GM23248 (cell line): ENCODE measurements around the gene RELT. TPM values are rescaled to one million over a fixed set of nuclear protein-coding genes. Genes with fewer than 3 reads are reported as not detected.

Source experiments
- DNase-seq: peaks from one replicate; pipeline ENCODE4 v3.0.0-alpha.2; 2015
- H2AFZ ChIP-seq: fragments of 200-600 bp; sonication (generic); 2 replicates; pipeline ENCODE4 v1.6.1; 2016; ENCODE audit warnings: antibody characterized with exemption
- H3F3A ChIP-seq: fragments of 200-600 bp; sonication (generic); 2 replicates; pipeline ENCODE4 v1.6.1; 2016; ENCODE audit warnings: mild to moderate bottlenecking, antibody characterized with exemption, mixed run types; ENCODE audit not compliant: insufficient read depth
- H3K27ac ChIP-seq: fragments of 200-600 bp; sonication (generic); 2 replicates; pipeline ENCODE4 v1.5.1; 2016; ENCODE audit warnings: mild to moderate bottlenecking
- H3K27me3 ChIP-seq: fragments of 200-600 bp; sonication (generic); replicated peaks from 2 replicates; pipeline ENCODE4 v1.6.1; 2016; ENCODE audit warnings: mild to moderate bottlenecking; ENCODE audit not compliant: insufficient read depth
- H3K36me3 ChIP-seq: fragments of 200-600 bp; sonication (generic); 2 replicates; pipeline ENCODE4 v1.6.1; 2016; ENCODE audit warnings: low read depth, mild to moderate bottlenecking
- H3K4me1 ChIP-seq: fragments of 200-600 bp; sonication (generic); 2 replicates; pipeline ENCODE4 v1.6.1; 2016; ENCODE audit warnings: mild to moderate bottlenecking; ENCODE audit not compliant: insufficient read depth
- H3K4me2 ChIP-seq: fragments of 200-600 bp; sonication (generic); one replicate; pipeline ENCODE4 v1.6.1; 2016; ENCODE audit warnings: mild to moderate bottlenecking; ENCODE audit not compliant: unreplicated experiment
- H3K4me3 ChIP-seq: fragments of 200-600 bp; sonication (generic); 2 replicates; pipeline ENCODE4 v1.5.1; 2016; ENCODE audit warnings: mild to moderate bottlenecking
- H3K79me2 ChIP-seq: fragments of 200-600 bp; sonication (generic); 2 replicates; pipeline ENCODE4 v1.6.1; 2016; ENCODE audit warnings: mild to moderate bottlenecking; ENCODE audit not compliant: insufficient read depth
- H3K9ac ChIP-seq: fragments of 200-600 bp; sonication (generic); 2 replicates; pipeline ENCODE4 v1.6.1; 2016; ENCODE audit warnings: mild to moderate bottlenecking
- H3K9me2 ChIP-seq: fragments of 200-600 bp; sonication (generic); 2 replicates; pipeline ENCODE4 v1.6.1; 2016; ENCODE audit warnings: mixed run types, mild to moderate bottlenecking, moderate library complexity; ENCODE audit not compliant: insufficient read depth
- H3K9me3 ChIP-seq: fragments of 200-600 bp; sonication (generic); one replicate; pipeline ENCODE4 v1.6.1; 2017; ENCODE audit warnings: low read depth
- H4K20me1 ChIP-seq: fragments of 200-600 bp; sonication (generic); 2 replicates; pipeline ENCODE4 v1.6.0; 2016; ENCODE audit not compliant: insufficient read depth
- EZH2 ChIP-seq: fragments of 200-600 bp; sonication (generic); IDR thresholded peaks from 2 replicates; pipeline ENCODE4 v1.6.1; 2018; ENCODE audit warnings: antibody characterized with exemption, mild to moderate bottlenecking; ENCODE audit not compliant: insufficient read depth, poor library complexity, severe bottlenecking
- EZH2phosphoT487 ChIP-seq: fragments of 200-600 bp; sonication (generic); IDR thresholded peaks from 2 replicates; pipeline ENCODE4 v1.6.1; 2018; ENCODE audit warnings: antibody characterized with exemption, moderate library complexity, mild to moderate bottlenecking, low read depth; ENCODE audit not compliant: insufficient read depth
- WGBS, 2 experiments: methylation state at CpG; one replicate each; pipeline ENCODE4 v1.1.6; 2015 to 2017; ENCODE audit warnings: low lambda C conversion rate in 2 of 2, low coverage in 1 of 2; ENCODE audit errors: missing lambda C conversion rate in 2 of 2; 5-methylcytosine and 5-hydroxymethylcytosine counted together
- in situ Hi-C: fragments of 300-500 bp; cut with MboI; formaldehyde crosslinking; loops from 2 replicates; pipeline ENCODE4 v1.15.0; 2020
- polyA plus RNA-seq: library from polyadenylated mRNA; unstranded; fragments of >200 nt; fragmentation: Nextera tagmentation; extraction: Ambion mirVana; gene quantifications from 2 replicates; pipeline ENCODE4 v1.2.1, GENCODE V29; 2016
- total RNA-seq: library from RNA; depleted of rRNA; stranded (reverse); fragments of >200 nt; shearing (Covaris generic); gene quantifications from 2 replicates; pipeline ENCODE4 v1.2.3, GENCODE V29; 2014

The RELT gene
- total and polyA plus RNA-seq, 2 experiments from 2014 or later: 2.9 to 8.2 TPM

- peaks cover 5% of the 10 kb centered on the region; the same call in 1 of the 2 replicates for H3F3A ChIP-seq
- in situ Hi-C loops: no loop called here
- H3K4me3 ChIP-seq: no peak overlapping the region
- H2AFZ ChIP-seq: no peak overlapping the region
- no peaks in the 10 kb centered on the region for H3K27me3 ChIP-seq
- H3K27ac ChIP-seq: no peak overlapping the region
- H3K4me2 ChIP-seq: no peak overlapping the region
- H3K9me2 ChIP-seq: no peaks in the 10 kb centered on the region
- TF ChIP-seq EZH2: no peak
- peaks cover 27% of the 10 kb centered on the region for H3K36me3 ChIP-seq
- no peak for DNase-seq
- H3K79me2 ChIP-seq: no peaks in the 10 kb centered on the region
- H3K4me1 ChIP-seq: peaks cover 4% of the 10 kb centered on the region; the same call in 1 of the 2 replicates
- H4K20me1 ChIP-seq: no peaks in the 10 kb centered on the region
- H3K9me3 ChIP-seq: no peaks in the 10 kb centered on the region
- no peak overlapping the region for H3K9ac ChIP-seq
- WGBS, 2 experiments: 80 to 96% methylated on average over 32 to 68 of the region's 70 CpGs
Measured at GRCh38 chr11:73361953-73362776, 14.0 kb upstream of the RELT start.

GRCh38 chr11:73363147-73363546 is 13.1 kb upstream of the RELT start:
- no peaks in the 10 kb centered on the region for H3K27me3 ChIP-seq
- 95 to 97% methylated on average over 9 of the region's 9 CpGs for WGBS, 2 experiments
- in situ Hi-C loops: no loop called here
- H3K79me2 ChIP-seq: no peaks in the 10 kb centered on the region
- H3K9ac ChIP-seq: no peak overlapping the region
- no peak overlapping the region for H2AFZ ChIP-seq
- H3K36me3 ChIP-seq: peaks cover 27% of the 10 kb centered on the region
- no peak for DNase-seq
- 0 out of 2 replicates have a peak, but pooled peaks cover 4% of the 10 kb centered on the region for H3K4me1 ChIP-seq
- no peaks in the 10 kb centered on the region for H3K9me3 ChIP-seq
- no peak overlapping the region for H3K4me2 ChIP-seq
- no peaks in the 10 kb centered on the region for H3K9me2 ChIP-seq
- no peak overlapping the region for H3K27ac ChIP-seq
- H4K20me1 ChIP-seq: no peaks in the 10 kb centered on the region
- no peak overlapping the region for H3K4me3 ChIP-seq
- TF ChIP-seq EZH2phosphoT487 (no peak), EZH2 (no peak)
- 0 out of 2 replicates have a peak, but pooled peaks cover 5% of the 10 kb centered on the region for H3F3A ChIP-seq

GRCh38 chr11:73365352-73366264 is 10.6 kb upstream of the RELT start:
- Histone ChIP-seq H3K4me3 (no peak overlapping the region), H3K79me2 (no peaks in the 10 kb centered on the region)
- WGBS, 2 experiments: 88 to 90% methylated on average over 20 to 24 of the region's 24 CpGs

GRCh38 chr11:73366265-73366610 is 10.0 kb upstream of the RELT start:
- H4K20me1 ChIP-seq: no peaks in the 10 kb centered on the region
- in situ Hi-C loops: no loop called here
- no peak for DNase-seq
- H3K9me2 ChIP-seq: no peaks in the 10 kb centered on the region
- H3K9me3 ChIP-seq: no peaks in the 10 kb centered on the region
- 97 to 98% methylated on average over 4 of the region's 4 CpGs for WGBS, 2 experiments
- no peak overlapping the region for H3K4me3 ChIP-seq
- H3K27me3 ChIP-seq: no peaks in the 10 kb centered on the region
- H3K4me2 ChIP-seq: no peak overlapping the region
- H3K36me3 ChIP-seq: peaks cover 14% of the 10 kb centered on the region
- no peak overlapping the region for H3K9ac ChIP-seq
- H3K27ac ChIP-seq: no peak overlapping the region
- H3K79me2 ChIP-seq: no peaks in the 10 kb centered on the region
- TF ChIP-seq EZH2phosphoT487: no peak
- TF ChIP-seq EZH2: no peak
- no peaks in the 10 kb centered on the region for H3F3A ChIP-seq
- H2AFZ ChIP-seq: no peak overlapping the region
- H3K4me1 ChIP-seq: no peaks in the 10 kb centered on the region

More at GRCh38 chr11:73365352-73366264, 10.6 kb upstream of the RELT start:
- Histone ChIP-seq H2AFZ (no peak overlapping the region), H3K9me3 (no peaks in the 10 kb centered on the region), H3K4me1 (no peaks in the 10 kb centered on the region), H3K27me3 (no peaks in the 10 kb centered on the region), H3K27ac (no peak overlapping the region), H4K20me1 (no peaks in the 10 kb centered on the region), H3K9ac (no peak overlapping the region), H3K36me3 (peaks cover 20% of the 10 kb centered on the region), H3F3A (no peaks in the 10 kb centered on the region), H3K4me2 (no peak overlapping the region), H3K9me2 (no peaks in the 10 kb centered on the region)
- no peak for DNase-seq
- no peak for TF ChIP-seq EZH2phosphoT487
- no peak for TF ChIP-seq EZH2
- in situ Hi-C loops: no loop called here
